ENCODE results near the gene GAB1.

The GAB1 gene

GRCh38 chr4:143383005-143383574 lies 46.4 kb downstream of the GAB1 start:
- in situ Hi-C loops (cut with HindIII; ENCODE audit: low sequenced_read_pairs): no loop called here

GRCh38 chr4:143384381-143384994 lies 47.8 kb downstream of the GAB1 start:
- in situ Hi-C loops (cut with HindIII; ENCODE audit: low sequenced_read_pairs): no loop called here

- in situ Hi-C loops (cut with HindIII; ENCODE audit: low sequenced_read_pairs): no loop called here
Measured at GRCh38 chr4:143386812-143387211, 50.1 kb downstream of the GAB1 start.

GRCh38 chr4:143389579-143390195 lies 53.0 kb downstream of the GAB1 start:
- in situ Hi-C loops (cut with HindIII; ENCODE audit: low sequenced_read_pairs): no loop called here

GRCh38 chr4:143390764-143391163 lies 54.1 kb downstream of the GAB1 start:
- in situ Hi-C loops (cut with HindIII; ENCODE audit: low sequenced_read_pairs): no loop called here

GRCh38 chr4:143391261-143391660 lies 54.6 kb downstream of the GAB1 start:
- in situ Hi-C loops (cut with HindIII; ENCODE audit: low sequenced_read_pairs): no loop called here

- in situ Hi-C loops (cut with HindIII; ENCODE audit: low sequenced_read_pairs): no loop called here
Measured at GRCh38 chr4:143391895-143392294, 55.2 kb downstream of the GAB1 start.

- in situ Hi-C loops (cut with HindIII; ENCODE audit: low sequenced_read_pairs): no loop called here
Measured at GRCh38 chr4:143393195-143393594, 56.5 kb downstream of the GAB1 start.

- in situ Hi-C loops (cut with HindIII; ENCODE audit: low sequenced_read_pairs): no loop called here
Measured at GRCh38 chr4:143394739-143395453, 58.2 kb downstream of the GAB1 start.

GRCh38 chr4:143396695-143397094 lies 60.0 kb downstream of the GAB1 start:
- in situ Hi-C loops (cut with HindIII; ENCODE audit: low sequenced_read_pairs): no loop called here

- in situ Hi-C loops (cut with HindIII; ENCODE audit: low sequenced_read_pairs): no loop called here
Measured at GRCh38 chr4:143397335-143397734, 60.7 kb downstream of the GAB1 start.

GRCh38 chr4:143397887-143398286 lies 61.2 kb downstream of the GAB1 start:
- in situ Hi-C loops (cut with HindIII; ENCODE audit: low sequenced_read_pairs): no loop called here

- in situ Hi-C loops (cut with HindIII; ENCODE audit: low sequenced_read_pairs): no loop called here
Measured at GRCh38 chr4:143399113-143399949, 62.7 kb downstream of the GAB1 start.

- in situ Hi-C loops (cut with HindIII; ENCODE audit: low sequenced_read_pairs): no loop called here
Measured at GRCh38 chr4:143400082-143400481, 63.4 kb downstream of the GAB1 start.

GRCh38 chr4:143402776-143403552 lies 66.3 kb downstream of the GAB1 start:
- in situ Hi-C loops (cut with HindIII; ENCODE audit: low sequenced_read_pairs): no loop called here

- in situ Hi-C loops (cut with HindIII; ENCODE audit: low sequenced_read_pairs): no loop called here
Measured at GRCh38 chr4:143403553-143403820, 66.8 kb downstream of the GAB1 start.

GRCh38 chr4:143404555-143404954 lies 67.9 kb downstream of the GAB1 start:
- in situ Hi-C loops (cut with HindIII; ENCODE audit: low sequenced_read_pairs): no loop called here

GRCh38 chr4:143405075-143405730 lies 68.5 kb downstream of the GAB1 start:
- in situ Hi-C loops (cut with HindIII; ENCODE audit: low sequenced_read_pairs): no loop called here

- in situ Hi-C loops (cut with HindIII; ENCODE audit: low sequenced_read_pairs): no loop called here
Measured at GRCh38 chr4:143406523-143406922, 69.8 kb downstream of the GAB1 start.

GRCh38 chr4:143407474-143407873 lies 70.8 kb downstream of the GAB1 start:
- in situ Hi-C loops (cut with HindIII; ENCODE audit: low sequenced_read_pairs): no loop called here

Measured in endothelial cell of hepatic sinusoid (primary cell).